Caco-2 (cell line): ENCODE measurements around the gene PNPT1. TPM values are rescaled to one million over a fixed set of nuclear protein-coding genes. Genes with fewer than 3 reads are reported as not detected.

ENCODE experiments used
- BruUV-seq: library from RNA; stranded (reverse); fragments of 400-500 nt; replicated peaks from 2 replicates; lab custom pipeline; 2021; lab: Mats Ljungman, UMichigan
- CTCF ChIA-PET: fragments of 300-600 bp; sonication (Branson Sonifier 250); formaldehyde crosslinking; loops from one replicate; lab custom pipeline; 2022; ENCODE audit warnings: antibody characterized with exemption; lab: Charles Lee
- POLR2A ChIA-PET: fragments of 300-600 bp; sonication (Branson Sonifier 250); formaldehyde crosslinking; loops from one replicate; lab custom pipeline; 2022; ENCODE audit warnings: antibody characterized with exemption; lab: Charles Lee
- DNase-seq, 2 experiments: peaks; one replicate each; pipeline versions ENCODE4 v3.0.0 to v3.0.0-alpha.2; 2020 to 2022
- H3K27me3 ChIP-seq: replicated peaks from 2 replicates; pipeline ENCODE4 v1.6.0; 2011; ENCODE audit warnings: low read length; ENCODE audit not compliant: control insufficient read depth, insufficient read depth
- H3K36me3 ChIP-seq: 2 replicates; pipeline ENCODE4 v1.5.1; 2011; ENCODE audit warnings: low read length; ENCODE audit not compliant: control insufficient read depth, insufficient read depth
- H3K4me1 ChIP-seq: fragments of 250-450 bp; sonication (Bioruptor Pico); 2 replicates; pipeline ENCODE4 v1.5.1; 2020; ENCODE audit warnings: mild to moderate bottlenecking
- H3K4me3 ChIP-seq: 2 replicates; pipeline ENCODE4 v1.5.1; 2011; ENCODE audit warnings: low read depth, mild to moderate bottlenecking, control low read depth, low read length
- H3K9me3 ChIP-seq: fragments of 250-450 bp; sonication (Bioruptor Pico); 2 replicates; pipeline ENCODE4 v1.5.1; 2020; ENCODE audit warnings: mild to moderate bottlenecking, moderate library complexity
- H3K27ac Mint-ChIP-seq: one replicate; pipeline ENCODE4 v1.8.0; 2022; ENCODE audit warnings: mixed read lengths; ENCODE audit not compliant: unreplicated experiment
- H3K27me3 Mint-ChIP-seq: one replicate; pipeline ENCODE4 v1.8.0; 2022; ENCODE audit warnings: mixed read lengths; ENCODE audit not compliant: insufficient read depth, unreplicated experiment
- H3K36me3 Mint-ChIP-seq: one replicate; pipeline ENCODE4 v1.8.0; 2022; ENCODE audit warnings: mild to moderate bottlenecking, mixed read lengths; ENCODE audit not compliant: insufficient read depth, unreplicated experiment
- H3K4me1 Mint-ChIP-seq: one replicate; pipeline ENCODE4 v1.8.0; 2022; ENCODE audit warnings: low read depth, mixed read lengths; ENCODE audit not compliant: unreplicated experiment
- H3K4me3 Mint-ChIP-seq: one replicate; pipeline ENCODE4 v1.8.0; 2022; ENCODE audit warnings: mild to moderate bottlenecking, moderate library complexity, mixed read lengths; ENCODE audit not compliant: unreplicated experiment
- H3K9me3 Mint-ChIP-seq: one replicate; pipeline ENCODE4 v1.8.0; 2022; ENCODE audit warnings: mixed read lengths; ENCODE audit not compliant: unreplicated experiment
- CTCF ChIP-seq, 2 experiments: fragments of 200-600 bp in 1 of 2; IDR thresholded peaks; 1 replicate in 1 of 2; 2 replicates in 1 of 2; pipeline versions ENCODE4 v1.5.1 to v1.8.0; 2011 to 2022; ENCODE audit warnings: antibody characterized with exemption in 1 of 2, control low read depth in 1 of 2, inconsistent platforms in 1 of 2, low read depth in 1 of 2, low read length in 1 of 2, mild to moderate bottlenecking in 1 of 2, moderate library complexity in 1 of 2; ENCODE audit not compliant: insufficient read depth in 1 of 2, severe bottlenecking in 1 of 2, unreplicated experiment in 1 of 2
- intact Hi-C: fragments of 100-400 bp; cut with micrococcal nuclease; formaldehyde crosslinking; loops from one replicate; pipeline ENCODE4 v1.10.0; 2022; ENCODE audit not compliant: unreplicated experiment
- total RNA-seq: library from RNA; stranded (reverse); gene quantifications from 2 replicates; pipeline ENCODE4 v1.2.3, GENCODE V29; 2022

PNPT1 gene
- total RNA-seq, 1 experiment from 2014 or later: 85.2 TPM

- ChIA-PET CTCF (interaction anchor here (0.6 to 0.7 kb wide), 2 partner anchors 37 to 187 kb away, joined by 3 read pairs; no protein-coding TSS in a partner anchor), POLR2A (interaction anchor here (0.5 to 1.4 kb wide), 5 partner anchors 9 to 403 kb away, joined by 3 to 8 read pairs (median 5); partner anchors contain the start of gene CFAP36)
- Histone ChIP-seq H3K27me3 (no peaks in the 10 kb centered on the region), H3K4me1 (no peaks in the 10 kb centered on the region), H3K36me3 (no peaks in the 10 kb centered on the region), H3K9me3 (no peaks in the 10 kb centered on the region), H3K4me3 (peak overlapping the region; percentile 99)
- peak; percentile 57 for DNase-seq
- H3K27me3 Mint-ChIP-seq: no peaks in the 10 kb centered on the region
- no peak for TF ChIP-seq CTCF (IDR thresholded peaks at IDR 0.05; ENCODE audit: insufficient read depth in 1 of 2, low read depth in 1 of 2, low read length in 1 of 2, severe bottlenecking in 1 of 2, unreplicated experiment in 1 of 2)
- intact Hi-C loops: loop anchor here (5.0 kb wide), 1 partner anchor 386 kb away; the partner anchor contains the start of genes CLHC1 and RPS27A
- BruUV-seq: TSS peak; percentile 71
- no peaks in the 10 kb centered on the region for H3K9me3 Mint-ChIP-seq
- H3K4me3 Mint-ChIP-seq: no peak overlapping the region
- H3K4me1 Mint-ChIP-seq: peaks cover 5% of the 10 kb centered on the region
- no peak overlapping the region for H3K27ac Mint-ChIP-seq
- peaks cover 17% of the 10 kb centered on the region for H3K36me3 Mint-ChIP-seq
These were observed 75.2 kb downstream of the PNPT1 start for GRCh38 chr2:55618275-55619055.

GRCh38 chr2:55618025-55618274 lies 75.7 kb downstream of the PNPT1 start:
- H3K27ac Mint-ChIP-seq: no peak overlapping the region
- H3K27me3 ChIP-seq: no peaks in the 10 kb centered on the region
- H3K4me3 Mint-ChIP-seq: no peak overlapping the region
- H3K4me1 Mint-ChIP-seq: peaks cover 5% of the 10 kb centered on the region
- TF ChIP-seq CTCF (IDR thresholded peaks at IDR 0.05; ENCODE audit: insufficient read depth in 1 of 2, low read depth in 1 of 2, low read length in 1 of 2, severe bottlenecking in 1 of 2, unreplicated experiment in 1 of 2): no peak
- H3K27me3 Mint-ChIP-seq: no peaks in the 10 kb centered on the region
- H3K36me3 Mint-ChIP-seq: peaks cover 22% of the 10 kb centered on the region
- H3K4me3 ChIP-seq: peak overlapping the region; percentile 99
- BruUV-seq: no TSS peak
- CTCF ChIA-PET: interaction anchor here (0.7 kb wide), 1 partner anchor 186 kb away, joined by 3 read pairs; no protein-coding TSS in a partner anchor
- no peaks in the 10 kb centered on the region for H3K9me3 ChIP-seq
- intact Hi-C loops: loop anchor here (5.0 kb wide), 1 partner anchor 386 kb away; the partner anchor contains the start of genes CLHC1 and RPS27A
- no peak for DNase-seq
- POLR2A ChIA-PET: interaction anchor here (0.5 to 1.4 kb wide), 5 partner anchors 8 to 403 kb away, joined by 3 to 8 read pairs (median 5); partner anchors contain the start of gene CFAP36
- H3K36me3 ChIP-seq: no peaks in the 10 kb centered on the region
- no peaks in the 10 kb centered on the region for H3K4me1 ChIP-seq
- H3K9me3 Mint-ChIP-seq: no peaks in the 10 kb centered on the region

GRCh38 chr2:55617175-55618024 lies 76.2 kb downstream of the PNPT1 start, which contains the start of gene PPP4R3B:
TSS of gene PPP4R3B (minus strand) at chr2:55617622. CDS start at chr2:55617285, 337 bp downstream.
- intact Hi-C loops: loop anchor here (1.0 to 5.0 kb wide), 3 partner anchors 95 to 385 kb away; partner anchors contain the start of genes CFAP36, CLHC1 and RPS27A
- no peaks in the 10 kb centered on the region for H3K27me3 Mint-ChIP-seq
- no peak within 1 kb of the TSS for H3K27ac Mint-ChIP-seq
- POLR2A ChIA-PET: interaction anchor here (0.5 to 1.4 kb wide), 6 partner anchors 8 to 404 kb away, joined by 3 to 8 read pairs (median 4); partner anchors contain the start of gene CFAP36
- CTCF ChIA-PET: interaction anchor here (0.7 kb wide), 1 partner anchor 186 kb away, joined by 3 read pairs; no protein-coding TSS in a partner anchor
- peaks cover 28% of the 10 kb centered on the region for H3K36me3 Mint-ChIP-seq
- H3K9me3 Mint-ChIP-seq: no peaks in the 10 kb centered on the region
- Histone ChIP-seq H3K9me3 (no peaks in the 10 kb centered on the region), H3K36me3 (peaks cover 2% of the 10 kb centered on the region; the same call in 1 of the 2 replicates), H3K4me1 (no peaks in the 10 kb centered on the region), H3K27me3 (no peaks in the 10 kb centered on the region), H3K4me3 (peak within 1 kb of the TSS; percentile 99)
- BruUV-seq: TSS peak; percentile 46
- H3K4me3 Mint-ChIP-seq: no peak within 1 kb of the TSS
- peak; percentile 100 for DNase-seq
- peak; percentile 45 to 56 for TF ChIP-seq CTCF (IDR thresholded peaks at IDR 0.05; ENCODE audit: insufficient read depth in 1 of 2, low read depth in 1 of 2, low read length in 1 of 2, severe bottlenecking in 1 of 2, unreplicated experiment in 1 of 2)
- H3K4me1 Mint-ChIP-seq: peaks cover 5% of the 10 kb centered on the region
